GM12878 (cell line): ENCODE data around the gene DLG2. TPM values are rescaled to one million over a fixed set of nuclear protein-coding genes. Genes with fewer than 3 reads are reported as not detected.

Experiments used
- ATAC-seq: fragments of 200-7000 bp; cut with Tn5 transposase; 3 replicates; pipeline ENCODE4 v1.9.1; 2020; ENCODE audit warnings: mild to moderate bottlenecking, moderate library complexity
- BruUV-seq: library from RNA; stranded (reverse); fragments of 400-500 nt; replicated peaks from 2 replicates; lab custom pipeline; 2021; lab: Mats Ljungman, UMichigan
- CTCF ChIA-PET: fragments of 300-600 bp; sonication (Branson Sonifier 250); formaldehyde crosslinking; extraction: SDS; loops from one replicate; lab custom pipeline; 2021; ENCODE audit warnings: inconsistent platforms; lab: Yijun Ruan, JAX
- POLR2A ChIA-PET: fragments of 350-600 bp; formaldehyde crosslinking; extraction: SDS; loops from one replicate; lab custom pipeline; 2021; ENCODE audit warnings: inconsistent platforms; lab: Charles Lee
- RAD21 ChIA-PET: fragments of 300-600 bp; sonication (Branson Sonifier 250); formaldehyde crosslinking; loops from one replicate; lab custom pipeline; 2023; ENCODE audit warnings: antibody characterized with exemption; ENCODE audit not compliant: unreplicated experiment; lab: Charles Lee
- SMC1A ChIA-PET: fragments of 300-600 bp; sonication (Branson Sonifier 250); formaldehyde crosslinking; loops from one replicate; lab custom pipeline; 2023; ENCODE audit not compliant: unreplicated experiment, uncharacterized antibody; lab: Charles Lee
- DNase-seq: peaks from one replicate; pipeline ENCODE4 v3.0.0-alpha.2; 2011; ENCODE audit warnings: low read depth, low spot score
- FAIRE-seq: peaks from 3 replicates; lab custom pipeline; 2011; peaks lifted over from hg19 to GRCh38; lab: Jason Lieb, UNC
- H2AFZ ChIP-seq: 2 replicates; pipeline ENCODE4 v1.6.0; 2011; ENCODE audit warnings: low read depth, low read length, control low read depth; ENCODE audit not compliant: control insufficient read depth
- H3K27ac ChIP-seq: 2 replicates; pipeline ENCODE4 v1.5.1; 2011; ENCODE audit warnings: control low read depth; ENCODE audit not compliant: control insufficient read depth, insufficient read depth
- H3K27me3 ChIP-seq, 2 experiments: replicated peaks in 1 of 2; 2 replicates each; pipeline versions ENCODE4 v1.6.0 to v1.6.1; 2011; ENCODE audit warnings: low read length in 1 of 2; ENCODE audit not compliant: control insufficient read depth in 2 of 2, insufficient read depth in 2 of 2
- H3K36me3 ChIP-seq, 2 experiments: 2 replicates each; pipeline ENCODE4 v1.5.1; 2011; ENCODE audit warnings: low read length in 1 of 2; ENCODE audit not compliant: control insufficient read depth in 2 of 2, insufficient read depth in 2 of 2
- H3K4me1 ChIP-seq: 2 replicates; pipeline ENCODE4 v1.6.1; 2011; ENCODE audit warnings: mild to moderate bottlenecking, low read length, moderate library complexity, mixed read lengths; ENCODE audit not compliant: control insufficient read depth, insufficient read depth
- H3K4me2 ChIP-seq: 2 replicates; pipeline ENCODE4 v1.6.0; 2011; ENCODE audit warnings: control low read depth; ENCODE audit not compliant: control insufficient read depth, insufficient read depth
- H3K4me3 ChIP-seq: fragments of 200-600 bp; sonication (generic); 2 replicates; pipeline ENCODE4 v1.5.1; 2016
- H3K79me2 ChIP-seq: 2 replicates; pipeline ENCODE4 v1.6.0; 2011; ENCODE audit warnings: low read length; ENCODE audit not compliant: control insufficient read depth, insufficient read depth
- H3K9ac ChIP-seq: 2 replicates; pipeline ENCODE4 v1.8.0; 2011; ENCODE audit warnings: low read length, control low read depth, mixed read lengths; ENCODE audit not compliant: control insufficient read depth, insufficient read depth
- H3K9me3 ChIP-seq: replicated peaks from 3 replicates; pipeline ENCODE4 v1.5.1; 2011; ENCODE audit warnings: mild to moderate bottlenecking, low read length; ENCODE audit not compliant: control insufficient read depth, insufficient read depth
- H4K20me1 ChIP-seq: 2 replicates; pipeline ENCODE4 v1.6.0; 2011; ENCODE audit not compliant: control insufficient read depth, insufficient read depth
- CREB1 ChIP-seq: IDR thresholded peaks from 2 replicates; pipeline ENCODE4 v1.6.1; 2012; ENCODE audit warnings: low read depth, mild to moderate bottlenecking, inconsistent platforms
- IRF5 ChIP-seq: fragments of 450-650 bp; IDR thresholded peaks from 2 replicates; pipeline ENCODE4 v1.6.1; 2017; ENCODE audit warnings: borderline replicate concordance
- KLF5 ChIP-seq: fragments of 450-650 bp; IDR thresholded peaks from 2 replicates; pipeline ENCODE4 v1.6.1; 2014; ENCODE audit warnings: mild to moderate bottlenecking; ENCODE audit not compliant: partially characterized antibody
- PBX3 ChIP-seq: IDR thresholded peaks from 2 replicates; pipeline ENCODE4 v1.6.1; 2011; ENCODE audit warnings: mild to moderate bottlenecking, low read depth, low read length, moderate library complexity; ENCODE audit not compliant: insufficient replicate concordance
- RCOR1 ChIP-seq: conservative IDR thresholded peaks from 2 replicates; pipeline ENCODE4 v1.6.1; 2012; ENCODE audit warnings: low read depth, low read length, improper control_type of control experiment
- REST ChIP-seq: IDR thresholded peaks from 2 replicates; pipeline ENCODE4 v1.6.1; 2012; ENCODE audit warnings: mild to moderate bottlenecking, low read depth, low read length
- SIN3A ChIP-seq: IDR thresholded peaks from 2 replicates; pipeline ENCODE4 v1.6.1; 2012; ENCODE audit warnings: low read depth, low read length, improper control_type of control experiment
- ZBTB40 ChIP-seq: fragments of 450-650 bp; IDR thresholded peaks from 2 replicates; pipeline ENCODE4 v1.6.1; 2016; ENCODE audit warnings: mild to moderate bottlenecking, moderate library complexity, borderline replicate concordance
- WGBS: methylation state at CpG from one replicate; pipeline ENCODE4 v1.1.6; 2016; ENCODE audit warnings: low lambda C conversion rate; ENCODE audit not compliant: insufficient replicate concordance, insufficient coverage; ENCODE audit errors: missing lambda C conversion rate; 5-methylcytosine and 5-hydroxymethylcytosine counted together
- in situ Hi-C: fragments of 300-500 bp; cut with MboI; formaldehyde crosslinking; loops from 9 replicates; pipeline ENCODE4 v1.14.3; 2018; ENCODE audit warnings: mixed read lengths
- intact Hi-C: fragments of 100-400 bp; cut with micrococcal nuclease; formaldehyde crosslinking; loops from one replicate; pipeline ENCODE4 v1.14.2; 2022; ENCODE audit not compliant: unreplicated experiment
- polyA plus RNA-seq, 11 experiments: library from polyadenylated mRNA; depleted of rRNA in 4 of 11; unstranded in 6 of 11; stranded (reverse) in 5 of 11; fragments of >200 nt; fragmentation: Nextera tagmentation in 4 of 11; fragmentation: Illumina TruSeq in 1 of 11; extraction: Ambion mirVana in 4 of 11; extraction: Trizol in 1 of 11; gene quantifications; 1 replicate in 1 of 11; 2 replicates in 10 of 11; pipeline versions ENCODE4 v1.2.1 to v1.2.3, GENCODE V29; 2011 to 2016; ENCODE audit warnings: inconsistent platforms in 2 of 11, missing spikeins in 2 of 11, low read depth in 1 of 11
- total RNA-seq, 4 experiments: library from RNA; depleted of rRNA in 3 of 4; stranded (reverse); fragments of >200 nt in 3 of 4; fragmentation: Illumina TruSeq in 1 of 4; extraction: Trizol in 1 of 4; gene quantifications; 2 replicates each; pipeline versions ENCODE4 v1.2.1 to v1.2.3, GENCODE V29; 2013 to 2021

Gene DLG2
- total and polyA plus RNA-seq, 10 of the 15 experiments (the other 5 are each of a cell fraction or from before 2014, with no cell fraction given): 0.09 to 0.98 (median 0.35) TPM

- Histone ChIP-seq H3K36me3 (no peaks in the 10 kb centered on the region), H3K9ac (no peak overlapping the region), H3K27me3 (no peaks in the 10 kb centered on the region), H3K9me3 (no peaks in the 10 kb centered on the region), H3K4me3 (no peak overlapping the region), H4K20me1 (no peaks in the 10 kb centered on the region), H3K27ac (no peak overlapping the region), H3K4me2 (no peak overlapping the region), H2AFZ (no peak overlapping the region), H3K79me2 (no peaks in the 10 kb centered on the region), H3K4me1 (no peaks in the 10 kb centered on the region)
- ChIA-PET POLR2A (no interaction called here), RAD21 (no interaction called here), CTCF (no interaction called here), SMC1A (interaction anchor here (1.4 kb wide), 1 partner anchor 9 kb away, joined by 4 read pairs; no protein-coding TSS in a partner anchor)
- ATAC-seq (no peak), FAIRE-seq (no peak), DNase-seq (no peak)
- TF ChIP-seq PBX3: no peak
- TF ChIP-seq RCOR1: no peak
- TF ChIP-seq IRF5: no peak
- no peak for TF ChIP-seq KLF5
- no peak for TF ChIP-seq SIN3A
- no peak for TF ChIP-seq ZBTB40
- no peak for TF ChIP-seq REST
- TF ChIP-seq CREB1: no peak
- intact Hi-C loops (no loop called here), in situ Hi-C loops (no loop called here)
- 11% methylated on average over 6 of the region's 6 CpGs for WGBS
- no TSS peak for BruUV-seq
Measured at GRCh38 chr11:83508804-83509203, 2118.3 kb downstream of the DLG2 start.
